Bronchial epithelial cell (primary cell): ENCODE data around the gene TOM1L1. TPM values are rescaled to one million over a fixed set of nuclear protein-coding genes. Genes with fewer than 3 reads are reported as not detected.
"Not testable (repeated sequence)": the region's sequence is repeated elsewhere in the genome, so short reads cannot be mapped to it uniquely, and the experiment has no call there.

Source experiments
- DNase-seq: peaks from one replicate; pipeline ENCODE4 v3.0.0-alpha.2; 2010; ENCODE audit warnings: low read depth
- FAIRE-seq: peaks from 2 replicates; lab custom pipeline; 2011; peaks lifted over from hg19 to GRCh38; lab: Jason Lieb, UNC
- H3K27me3 ChIP-seq: 2 replicates; pipeline ENCODE4 v1.5.1; 2011; ENCODE audit warnings: low read length; ENCODE audit not compliant: control insufficient read depth, insufficient read depth
- H3K36me3 ChIP-seq: 2 replicates; pipeline ENCODE4 v1.5.1; 2011; ENCODE audit warnings: low read length; ENCODE audit not compliant: control insufficient read depth, insufficient read depth
- H3K4me3 ChIP-seq: 2 replicates; pipeline ENCODE4 v1.5.1; 2011; ENCODE audit warnings: mild to moderate bottlenecking, low read depth, low read length, control low read depth
- CTCF ChIP-seq: IDR thresholded peaks from 2 replicates; pipeline ENCODE4 v1.5.1; 2011; ENCODE audit warnings: mild to moderate bottlenecking, moderate library complexity, low read length, control low read depth, inconsistent platforms; ENCODE audit not compliant: insufficient read depth, severe bottlenecking
- total RNA-seq: library from RNA; depleted of rRNA; stranded (reverse); fragments of >200 nt; gene quantifications from 2 replicates; pipeline ENCODE4 v1.2.1, GENCODE V29; 2014

Gene TOM1L1
- total RNA-seq, 1 donor from 2014 or later: 60.3 TPM

GRCh38 chr17:54864070-54864469 lies 36.6 kb upstream of the TOM1L1 start:
- no peak for TF ChIP-seq CTCF
- H3K36me3 ChIP-seq: no peaks in the 10 kb centered on the region
- FAIRE-seq (no peak), DNase-seq (no peak)
- no peaks in the 10 kb centered on the region for H3K27me3 ChIP-seq
- H3K4me3 ChIP-seq: no peak overlapping the region

- Histone ChIP-seq H3K4me3 (no peak overlapping the region), H3K36me3 (no peaks in the 10 kb centered on the region), H3K27me3 (no peaks in the 10 kb centered on the region)
- DNase-seq: no peak
- FAIRE-seq: no peak
- no peak for TF ChIP-seq CTCF
These were observed 35.9 kb upstream of the TOM1L1 start for GRCh38 chr17:54864636-54865356.

GRCh38 chr17:54867634-54868033 lies 33.0 kb upstream of the TOM1L1 start:
- no peak for TF ChIP-seq CTCF
- no peaks in the 10 kb centered on the region for H3K36me3 ChIP-seq
- no peak for FAIRE-seq
- H3K27me3 ChIP-seq: no peaks in the 10 kb centered on the region
- DNase-seq: peak; percentile 30
- H3K4me3 ChIP-seq: no peak overlapping the region

- no peak for FAIRE-seq
These were observed 29.9 kb upstream of the TOM1L1 start for GRCh38 chr17:54870671-54871175.

GRCh38 chr17:54875906-54876305 lies 24.7 kb upstream of the TOM1L1 start:
- not testable (repeated sequence) for FAIRE-seq, H3K4me3 ChIP-seq, H3K27me3 ChIP-seq, H3K36me3 ChIP-seq, DNase-seq

More at GRCh38 chr17:54870671-54871175, 29.9 kb upstream of the TOM1L1 start:
- Histone ChIP-seq H3K27me3 (no peaks in the 10 kb centered on the region), H3K4me3 (no peak overlapping the region), H3K36me3 (no peaks in the 10 kb centered on the region)
- DNase-seq: no peak
- no peak for TF ChIP-seq CTCF

GRCh38 chr17:54876656-54877195 lies 23.9 kb upstream of the TOM1L1 start:
- no peak for TF ChIP-seq CTCF
- H3K36me3 ChIP-seq: no peaks in the 10 kb centered on the region
- no peak overlapping the region for H3K4me3 ChIP-seq
- DNase-seq (no peak), FAIRE-seq (no peak)
- H3K27me3 ChIP-seq: no peaks in the 10 kb centered on the region
